Peyer's patch (tissue), 4 donors: Measurements from ENCODE around the gene IFI27L1.

Experiments used
- POLR2A ChIP-seq, 2 donors: fragments of 450-650 bp; IDR thresholded peaks; one replicate each; pipeline ENCODE4 v1.5.1; 2017; ENCODE audit warnings: antibody characterized with exemption in 2 of 2, mild to moderate bottlenecking in 2 of 2, moderate library complexity in 2 of 2
- TF ChIP-seq, protein P1 (sequence below), 6 experiments: fragments of 450-650 bp in 4 of 6; fragments of 200-600 bp in 2 of 6; sonication (generic) in 1 of 6; IDR thresholded peaks; one replicate each; pipeline ENCODE4 v1.5.1; 2017 to 2019; ENCODE audit warnings: antibody characterized with exemption in 6 of 6, mild to moderate bottlenecking in 3 of 6, moderate library complexity in 1 of 6

GRCh38 chr14:94125659-94126418 is 44.7 kb downstream of the IFI27L1 start:
- TF ChIP-seq, protein P1, sequence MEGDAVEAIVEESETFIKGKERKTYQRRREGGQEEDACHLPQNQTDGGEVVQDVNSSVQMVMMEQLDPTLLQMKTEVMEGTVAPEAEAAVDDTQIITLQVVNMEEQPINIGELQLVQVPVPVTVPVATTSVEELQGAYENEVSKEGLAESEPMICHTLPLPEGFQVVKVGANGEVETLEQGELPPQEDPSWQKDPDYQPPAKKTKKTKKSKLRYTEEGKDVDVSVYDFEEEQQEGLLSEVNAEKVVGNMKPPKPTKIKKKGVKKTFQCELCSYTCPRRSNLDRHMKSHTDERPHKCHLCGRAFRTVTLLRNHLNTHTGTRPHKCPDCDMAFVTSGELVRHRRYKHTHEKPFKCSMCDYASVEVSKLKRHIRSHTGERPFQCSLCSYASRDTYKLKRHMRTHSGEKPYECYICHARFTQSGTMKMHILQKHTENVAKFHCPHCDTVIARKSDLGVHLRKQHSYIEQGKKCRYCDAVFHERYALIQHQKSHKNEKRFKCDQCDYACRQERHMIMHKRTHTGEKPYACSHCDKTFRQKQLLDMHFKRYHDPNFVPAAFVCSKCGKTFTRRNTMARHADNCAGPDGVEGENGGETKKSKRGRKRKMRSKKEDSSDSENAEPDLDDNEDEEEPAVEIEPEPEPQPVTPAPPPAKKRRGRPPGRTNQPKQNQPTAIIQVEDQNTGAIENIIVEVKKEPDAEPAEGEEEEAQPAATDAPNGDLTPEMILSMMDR (IDR thresholded peaks at IDR 0.05) = no peak
- TF ChIP-seq POLR2A (IDR thresholded peaks at IDR 0.05) = no peak
